IMR-90 (cell line): ENCODE results near the gene PCK1. TPM values are rescaled to one million over a fixed set of nuclear protein-coding genes. Genes with fewer than 3 reads are reported as not detected.

Experiments used
- ATAC-seq: fragments of 200-7000 bp; cut with Tn5 transposase; 2 replicates; pipeline ENCODE4 v1.9.1; 2020; ENCODE audit warnings: low read depth, mild to moderate bottlenecking, moderate library complexity
- BruUV-seq: library from RNA; stranded (reverse); fragments of 400-500 nt; replicated peaks from 2 replicates; lab custom pipeline; 2021; lab: Mats Ljungman, UMichigan
- CTCF ChIA-PET: fragments of 300-600 bp; formaldehyde crosslinking; extraction: SDS; loops from one replicate; lab custom pipeline; 2021; ENCODE audit warnings: antibody characterized with exemption; lab: Yijun Ruan, JAX
- POLR2A ChIA-PET: fragments of 300-600 bp; sonication (Branson Sonifier 250); formaldehyde crosslinking; loops from one replicate; lab custom pipeline; 2022; ENCODE audit warnings: antibody characterized with exemption; ENCODE audit not compliant: unreplicated experiment; lab: Charles Lee
- DNase-seq: peaks from one replicate; pipeline ENCODE4 v3.0.0; 2013
- H2AFZ ChIP-seq: replicated peaks from 2 replicates; pipeline ENCODE3; 2013; ENCODE audit warnings: low read length, mild to moderate bottlenecking; ENCODE audit not compliant: poor library complexity
- H2AK5ac ChIP-seq: 2 replicates; pipeline ENCODE4 v1.6.1; 2013; ENCODE audit warnings: low read depth, low read length, inconsistent platforms
- H2AK9ac ChIP-seq: replicated peaks from 2 replicates; pipeline ENCODE3; 2013; ENCODE audit warnings: mild to moderate bottlenecking, low read depth, low read length, moderate library complexity; ENCODE audit not compliant: poor library complexity
- H2BK120ac ChIP-seq: 2 replicates; pipeline ENCODE4 v1.6.1; 2013; ENCODE audit warnings: low read depth, low read length, inconsistent platforms
- H2BK15ac ChIP-seq: 3 replicates; pipeline ENCODE4 v1.6.1; 2013; ENCODE audit warnings: low read depth, low read length, inconsistent platforms
- H2BK20ac ChIP-seq: 2 replicates; pipeline ENCODE4 v1.6.1; 2013; ENCODE audit warnings: low read depth, mild to moderate bottlenecking, inconsistent platforms, low read length, moderate library complexity
- H2BK5ac ChIP-seq: 2 replicates; pipeline ENCODE4 v1.6.1; 2013; ENCODE audit warnings: mild to moderate bottlenecking, low read depth, low read length, inconsistent platforms; ENCODE audit not compliant: poor library complexity, severe bottlenecking
- H3K14ac ChIP-seq: replicated peaks from 2 replicates; pipeline ENCODE4 v1.6.1; 2013; ENCODE audit warnings: low read depth, low read length, inconsistent platforms
- H3K18ac ChIP-seq: 2 replicates; pipeline ENCODE4 v1.6.1; 2013; ENCODE audit warnings: low read depth, low read length, control low read depth
- H3K23ac ChIP-seq: 2 replicates; pipeline ENCODE4 v1.6.1; 2013; ENCODE audit warnings: low read depth, low read length, inconsistent platforms
- H3K27ac ChIP-seq: 2 replicates; pipeline ENCODE4 v1.5.1; 2013; ENCODE audit warnings: mild to moderate bottlenecking, control low read depth, low read length; ENCODE audit not compliant: insufficient read depth
- H3K27me3 ChIP-seq: 2 replicates; pipeline ENCODE4 v1.6.1; 2013; ENCODE audit warnings: low read length; ENCODE audit not compliant: control insufficient read depth, insufficient read depth
- H3K36me3 ChIP-seq: 2 replicates; pipeline ENCODE4 v1.6.1; 2013; ENCODE audit warnings: low read length, mixed read lengths; ENCODE audit not compliant: control insufficient read depth, insufficient read depth
- H3K4ac ChIP-seq: 2 replicates; pipeline ENCODE4 v1.6.1; 2013; ENCODE audit warnings: low read depth, low read length, inconsistent platforms
- H3K4me1 ChIP-seq: 2 replicates; pipeline ENCODE4 v1.6.1; 2013; ENCODE audit warnings: low read length, mixed read lengths; ENCODE audit not compliant: control insufficient read depth, insufficient read depth
- H3K4me2 ChIP-seq: 2 replicates; pipeline ENCODE4 v1.6.1; 2013; ENCODE audit warnings: low read depth, mild to moderate bottlenecking, control low read depth, low read length, moderate library complexity
- H3K4me3 ChIP-seq: 2 replicates; pipeline ENCODE4 v1.5.1; 2013; ENCODE audit warnings: low read depth, mild to moderate bottlenecking, control low read depth, low read length, moderate library complexity; ENCODE audit not compliant: insufficient read depth
- H3K56ac ChIP-seq: 2 replicates; pipeline ENCODE4 v1.6.1; 2013; ENCODE audit warnings: low read length, inconsistent platforms; ENCODE audit not compliant: insufficient read depth; ENCODE audit errors: extremely low read depth
- H3K79me1 ChIP-seq, 2 experiments: 2 replicates each; pipeline ENCODE4 v1.6.1; 2013; ENCODE audit warnings: low read length in 2 of 2, inconsistent platforms in 1 of 2, low read depth in 1 of 2
- H3K9ac ChIP-seq: 2 replicates; pipeline ENCODE4 v1.6.1; 2013; ENCODE audit warnings: low read depth, low read length, control low read depth
- H3K9me1 ChIP-seq: 2 replicates; pipeline ENCODE4 v1.6.1; 2013; ENCODE audit warnings: low read length, inconsistent platforms; ENCODE audit not compliant: insufficient read depth
- H3K9me3 ChIP-seq: 2 replicates; pipeline ENCODE4 v1.6.1; 2013; ENCODE audit warnings: low read length; ENCODE audit not compliant: control insufficient read depth, insufficient read depth
- H4K20me1 ChIP-seq: 2 replicates; pipeline ENCODE4 v1.6.1; 2013; ENCODE audit warnings: low read length, inconsistent platforms; ENCODE audit not compliant: insufficient read depth
- H4K5ac ChIP-seq: 2 replicates; pipeline ENCODE4 v1.6.1; 2013; ENCODE audit warnings: mild to moderate bottlenecking, low read depth, low read length, control low read depth
- H4K8ac ChIP-seq, 2 experiments: 2 replicates each; pipeline ENCODE4 v1.6.1; 2013; ENCODE audit warnings: low read depth in 2 of 2, low read length in 2 of 2, control low read depth in 1 of 2, inconsistent platforms in 1 of 2
- H4K91ac ChIP-seq: 2 replicates; pipeline ENCODE4 v1.6.1; 2013; ENCODE audit warnings: low read depth, low read length, inconsistent platforms; ENCODE audit not compliant: insufficient read depth
- BHLHE40 ChIP-seq: fragments of 150-350 bp; IDR thresholded peaks from 2 replicates; pipeline ENCODE4 v1.6.1; 2016; ENCODE audit warnings: mild to moderate bottlenecking, low read depth, low read length
- CHD1 ChIP-seq: IDR thresholded peaks from 2 replicates; pipeline ENCODE4 v1.6.1; 2012; ENCODE audit warnings: low read depth, low read length, improper control_type of control experiment
- MAFK ChIP-seq: IDR thresholded peaks from 2 replicates; pipeline ENCODE4 v1.6.1; 2012; ENCODE audit warnings: low read depth, low read length, improper control_type of control experiment
- MAZ ChIP-seq: IDR thresholded peaks from 2 replicates; pipeline ENCODE4 v1.6.1; 2012; ENCODE audit warnings: low read depth, mild to moderate bottlenecking, low read length, improper control_type of control experiment, moderate library complexity, borderline replicate concordance
- MXI1 ChIP-seq: IDR thresholded peaks from 2 replicates; pipeline ENCODE4 v1.6.1; 2012; ENCODE audit warnings: low read depth, mild to moderate bottlenecking, low read length, moderate library complexity, borderline replicate concordance
- RCOR1 ChIP-seq: IDR thresholded peaks from 2 replicates; pipeline ENCODE4 v1.6.1; 2012; ENCODE audit warnings: mild to moderate bottlenecking, low read length, improper control_type of control experiment; ENCODE audit not compliant: insufficient replicate concordance
- RFX5 ChIP-seq: IDR thresholded peaks from 2 replicates; pipeline ENCODE4 v1.8.0; 2012; ENCODE audit warnings: low read depth, mild to moderate bottlenecking, low read length, moderate library complexity
- WGBS, 2 experiments: methylation state at CpG; one replicate each; pipeline versions ENCODE4 v1.1.5 to v1.1.7; 2013; ENCODE audit warnings: missing lambda C conversion rate in 2 of 2; ENCODE audit not compliant: insufficient read length in 1 of 2; ENCODE audit errors: extremely low coverage in 2 of 2; 5-methylcytosine and 5-hydroxymethylcytosine counted together
- dilution Hi-C: fragments of 300-500 bp; cut with HindIII; formaldehyde crosslinking; loops from one replicate; pipeline ENCODE4 v1.14.3; 2018; ENCODE audit warnings: low sequenced_read_pairs; ENCODE audit not compliant: unreplicated experiment
- in situ Hi-C: fragments of 300-500 bp; cut with MboI; formaldehyde crosslinking; loops from 3 replicates; pipeline ENCODE4 v1.14.3; 2019; ENCODE audit warnings: low sequenced_read_pairs, inconsistent platforms, mixed read lengths
- intact Hi-C: fragments of 100-400 bp; cut with micrococcal nuclease; formaldehyde crosslinking; loops from 2 replicates; pipeline ENCODE4 v1.10.0; 2022
- polyA plus RNA-seq, 3 experiments: library from polyadenylated mRNA; depleted of rRNA; stranded (reverse); fragments of >200 nt; gene quantifications; 2 replicates each; pipeline ENCODE4 v1.2.3, GENCODE V29; 2012; ENCODE audit warnings: low replicate concordance in 1 of 3
- total RNA-seq: library from RNA; depleted of rRNA; stranded (reverse); fragments of >200 nt; gene quantifications from 2 replicates; pipeline ENCODE4 v1.2.3, GENCODE V29; 2012
- TF ChIP-seq, protein P1 (sequence below): conservative IDR thresholded peaks from 2 replicates; pipeline ENCODE4 v1.5.1; 2012; ENCODE audit warnings: mild to moderate bottlenecking, low read depth, low read length, improper control_type of control experiment

The PCK1 gene
- total and polyA plus RNA-seq, 2 of the 4 experiments (the other 2 are of a cell fraction), result not detected

DNA sequence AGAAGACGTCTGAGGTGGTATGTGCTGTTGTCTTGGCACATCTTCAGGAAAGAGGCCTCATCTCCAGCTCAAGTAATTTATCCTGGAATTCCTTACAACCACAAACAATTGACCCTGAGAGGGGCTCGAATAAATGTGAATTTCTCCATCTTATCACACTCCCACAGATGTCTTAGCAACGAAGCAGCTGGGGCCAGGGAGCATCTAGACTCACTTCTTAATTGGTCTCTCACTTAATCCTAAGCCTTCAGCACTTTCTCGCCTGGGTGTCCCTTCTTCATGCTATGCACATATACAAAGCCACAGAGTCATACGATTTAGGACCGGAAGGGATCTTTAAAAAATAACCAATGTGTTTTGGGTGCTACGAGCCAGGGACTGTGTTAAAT lies 27.1 kb downstream of the PCK1 start:
- intact Hi-C loops, result no loop called here
- Histone ChIP-seq H2BK20ac (no peak overlapping the region), H3K9me3 (peaks cover 5% of the 10 kb centered on the region), H4K91ac (no peak overlapping the region), H2AFZ (no peak overlapping the region), H4K20me1 (no peaks in the 10 kb centered on the region), H4K8ac (no peak overlapping the region), H3K4ac (no peak overlapping the region), H3K36me3 (no peaks in the 10 kb centered on the region), H2AK5ac (no peak overlapping the region), H3K9ac (no peak overlapping the region), H3K18ac (no peak overlapping the region), H2AK9ac (no peak overlapping the region), H4K5ac (no peak overlapping the region), H3K4me1 (peaks cover 2% of the 10 kb centered on the region; the same call in 1 of the 2 replicates), H3K9me1 (no peaks in the 10 kb centered on the region; the same call in 1 of the 2 replicates), H3K23ac (no peak overlapping the region), H3K4me3 (no peak overlapping the region), H3K4me2 (no peak overlapping the region), H3K27ac (no peak overlapping the region), H3K14ac (no peak overlapping the region), H2BK120ac (no peak overlapping the region), H3K27me3 (peaks cover 14% of the 10 kb centered on the region), H3K56ac (no peak overlapping the region), H2BK5ac (no peak overlapping the region), H3K79me1 (no peaks in the 10 kb centered on the region), H2BK15ac (no peak overlapping the region)
- dilution Hi-C loops, result no loop called here
- TF ChIP-seq, protein P1, sequence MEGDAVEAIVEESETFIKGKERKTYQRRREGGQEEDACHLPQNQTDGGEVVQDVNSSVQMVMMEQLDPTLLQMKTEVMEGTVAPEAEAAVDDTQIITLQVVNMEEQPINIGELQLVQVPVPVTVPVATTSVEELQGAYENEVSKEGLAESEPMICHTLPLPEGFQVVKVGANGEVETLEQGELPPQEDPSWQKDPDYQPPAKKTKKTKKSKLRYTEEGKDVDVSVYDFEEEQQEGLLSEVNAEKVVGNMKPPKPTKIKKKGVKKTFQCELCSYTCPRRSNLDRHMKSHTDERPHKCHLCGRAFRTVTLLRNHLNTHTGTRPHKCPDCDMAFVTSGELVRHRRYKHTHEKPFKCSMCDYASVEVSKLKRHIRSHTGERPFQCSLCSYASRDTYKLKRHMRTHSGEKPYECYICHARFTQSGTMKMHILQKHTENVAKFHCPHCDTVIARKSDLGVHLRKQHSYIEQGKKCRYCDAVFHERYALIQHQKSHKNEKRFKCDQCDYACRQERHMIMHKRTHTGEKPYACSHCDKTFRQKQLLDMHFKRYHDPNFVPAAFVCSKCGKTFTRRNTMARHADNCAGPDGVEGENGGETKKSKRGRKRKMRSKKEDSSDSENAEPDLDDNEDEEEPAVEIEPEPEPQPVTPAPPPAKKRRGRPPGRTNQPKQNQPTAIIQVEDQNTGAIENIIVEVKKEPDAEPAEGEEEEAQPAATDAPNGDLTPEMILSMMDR, result no peak
- TF ChIP-seq RCOR1, result no peak
- no peak for TF ChIP-seq RFX5
- TF ChIP-seq MXI1, result no peak
- no peak for TF ChIP-seq MAZ
- TF ChIP-seq BHLHE40, result no peak
- no peak for TF ChIP-seq CHD1
- TF ChIP-seq MAFK, result no peak
- DNase-seq (no peak), ATAC-seq (no peak)
- ChIA-PET CTCF (no interaction called here), POLR2A (no interaction called here)
- in situ Hi-C loops, result no loop called here
- no TSS peak for BruUV-seq
- 0% methylated on average over 1 of the region's 7 CpGs; no CpG with 5 or more reads in 1 of the 2 experiments for WGBS, 2 experiments
